GM12874 (cell line): ENCODE results near the gene CSRP1.

ENCODE experiments used
- TF ChIP-seq, protein P1 (sequence below): IDR thresholded peaks from 2 replicates; pipeline ENCODE4 v1.5.1; 2011; ENCODE audit warnings: low read depth, mild to moderate bottlenecking, control low read depth, low read length, moderate library complexity; ENCODE audit not compliant: insufficient read depth

The CSRP1 gene

DNA sequence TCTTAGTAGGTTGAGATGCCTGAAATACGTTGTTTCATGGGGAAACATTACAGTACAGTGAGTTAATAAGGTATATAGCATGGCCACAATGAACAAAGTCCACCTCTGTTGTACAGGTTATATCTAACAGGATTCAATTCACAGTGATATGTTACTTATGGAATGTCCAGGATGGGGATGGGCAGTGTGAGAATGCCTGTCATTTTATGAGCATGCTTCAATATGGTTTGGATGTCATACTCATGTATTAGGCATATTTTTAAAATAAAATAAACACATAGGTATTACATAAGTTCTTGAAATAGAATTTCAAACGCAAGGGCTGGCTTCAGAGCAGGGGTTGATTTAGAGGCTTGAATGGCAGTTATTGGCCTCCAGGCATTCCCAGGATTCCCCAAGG is 31.8 kb downstream of the CSRP1 start:
- TF ChIP-seq, protein P1, sequence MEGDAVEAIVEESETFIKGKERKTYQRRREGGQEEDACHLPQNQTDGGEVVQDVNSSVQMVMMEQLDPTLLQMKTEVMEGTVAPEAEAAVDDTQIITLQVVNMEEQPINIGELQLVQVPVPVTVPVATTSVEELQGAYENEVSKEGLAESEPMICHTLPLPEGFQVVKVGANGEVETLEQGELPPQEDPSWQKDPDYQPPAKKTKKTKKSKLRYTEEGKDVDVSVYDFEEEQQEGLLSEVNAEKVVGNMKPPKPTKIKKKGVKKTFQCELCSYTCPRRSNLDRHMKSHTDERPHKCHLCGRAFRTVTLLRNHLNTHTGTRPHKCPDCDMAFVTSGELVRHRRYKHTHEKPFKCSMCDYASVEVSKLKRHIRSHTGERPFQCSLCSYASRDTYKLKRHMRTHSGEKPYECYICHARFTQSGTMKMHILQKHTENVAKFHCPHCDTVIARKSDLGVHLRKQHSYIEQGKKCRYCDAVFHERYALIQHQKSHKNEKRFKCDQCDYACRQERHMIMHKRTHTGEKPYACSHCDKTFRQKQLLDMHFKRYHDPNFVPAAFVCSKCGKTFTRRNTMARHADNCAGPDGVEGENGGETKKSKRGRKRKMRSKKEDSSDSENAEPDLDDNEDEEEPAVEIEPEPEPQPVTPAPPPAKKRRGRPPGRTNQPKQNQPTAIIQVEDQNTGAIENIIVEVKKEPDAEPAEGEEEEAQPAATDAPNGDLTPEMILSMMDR, result no peak

GRCh38 chr1:201473296-201473695 is 33.6 kb downstream of the CSRP1 start:
- TF ChIP-seq, protein P1, result no peak

DNA sequence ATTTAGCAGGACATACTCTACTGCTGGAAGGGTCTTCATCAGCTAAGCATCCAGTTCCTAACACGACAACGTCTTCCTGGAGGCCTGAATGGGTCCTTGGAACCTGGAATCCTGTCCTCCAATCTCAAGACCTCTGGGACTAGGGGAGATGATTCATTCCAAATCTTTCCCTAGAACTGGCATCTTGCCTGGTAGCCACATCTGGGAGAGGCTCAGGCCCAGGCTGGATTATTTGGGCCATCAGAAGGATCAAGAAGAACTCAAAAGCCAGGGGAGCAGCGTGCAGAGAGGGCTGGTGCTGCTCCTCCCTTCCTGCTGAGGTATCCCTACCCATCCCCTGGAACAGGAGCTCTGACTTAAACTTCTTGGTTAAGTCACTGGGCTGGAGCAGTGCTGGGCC is 35.2 kb downstream of the CSRP1 start:
- TF ChIP-seq, protein P1, result no peak

DNA sequence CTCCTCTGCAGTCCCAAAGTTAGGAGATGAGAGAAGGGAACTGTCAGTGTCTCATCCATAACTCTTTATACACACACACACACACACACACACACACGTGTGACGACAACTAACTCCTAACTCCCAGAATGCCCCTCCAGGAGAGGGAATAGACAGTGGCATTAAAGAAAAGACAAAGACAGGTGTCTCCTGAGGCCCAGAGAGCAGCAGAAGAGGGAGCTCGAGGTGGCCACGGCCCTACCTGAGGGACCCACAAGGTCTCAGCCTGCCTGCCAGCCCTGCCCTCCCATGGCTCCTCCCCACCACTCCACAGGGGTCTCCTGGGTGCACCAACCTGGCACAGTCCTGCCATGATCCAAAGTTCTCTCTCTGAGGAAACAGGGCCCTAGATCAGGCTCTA is 36.3 kb downstream of the CSRP1 start:
- TF ChIP-seq, protein P1, result no peak

DNA sequence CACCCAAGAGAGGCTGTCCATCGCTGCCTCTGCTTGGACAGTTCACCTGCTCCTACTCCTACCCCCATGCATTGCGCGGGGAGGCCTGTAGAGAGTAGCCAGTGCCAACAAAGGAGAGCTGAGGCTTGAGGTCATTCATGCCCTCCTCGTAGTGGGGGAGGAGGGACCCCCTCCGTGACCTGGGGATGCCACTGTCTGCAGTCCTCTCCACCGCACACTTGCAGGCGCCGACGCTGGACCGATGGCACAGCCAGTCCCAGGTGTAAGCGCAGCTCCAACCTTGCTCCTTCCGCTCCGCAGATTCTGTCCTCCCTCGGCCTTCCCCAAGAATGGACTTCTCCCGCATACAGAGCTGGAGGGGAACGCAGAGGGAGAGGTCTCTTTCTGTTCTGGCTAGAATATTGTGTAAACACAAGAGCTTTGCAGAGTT is 37.3 kb downstream of the CSRP1 start:
- TF ChIP-seq, protein P1, result no peak

GRCh38 chr1:201468844-201469644 is 37.9 kb downstream of the CSRP1 start, which contains the start of gene PHLDA3:
PHLDA3 (minus strand) TSS chr1:201469188; CDS start chr1:201468786, 402 bp downstream.
- TF ChIP-seq, protein P1, result no peak

DNA sequence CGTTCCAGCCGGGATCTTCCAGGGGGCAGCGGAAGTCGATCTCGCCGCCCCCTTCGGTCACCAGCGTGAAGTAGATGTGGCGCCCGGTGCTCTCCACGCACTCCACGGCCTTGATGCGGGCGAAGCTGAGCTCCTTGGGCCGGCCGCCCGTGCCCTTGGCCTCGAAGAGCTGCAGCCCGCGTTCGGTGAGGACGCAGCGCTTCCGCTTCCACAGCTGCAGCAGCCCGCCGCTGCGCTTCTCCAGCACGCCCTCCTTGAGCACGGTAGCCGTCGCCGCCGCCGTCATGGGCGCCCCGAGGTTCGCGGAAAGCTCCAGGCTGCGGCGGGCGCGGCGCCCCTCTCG is 38.5 kb downstream of the CSRP1 start:
- TF ChIP-seq, protein P1, result no peak

- TF ChIP-seq, protein P1, result no peak
These were observed 40.4 kb downstream of the CSRP1 start for GRCh38 chr1:201466492-201466891.
